NCI-H2196 (cell line): Measurements from ENCODE around the gene CTNND1.

Experiments
- DNase-seq: peaks from one replicate; lab custom pipeline; 2025; ENCODE audit not compliant: unreplicated experiment; lab: John Stamatoyannopoulos, UW

CTNND1 gene

GRCh38 chr11:57868491-57868890 is 106.9 kb downstream of the CTNND1 start:
- no peak for DNase-seq
